T-helper 2 cell treated with Interferon-gamma antibody and Interleukin-4, amounts not matched to agents 100 ng/mL and 5 ng/mL, for 36 hours (primary cell): ENCODE measurements around the gene CBLIF. TPM values are rescaled to one million over a fixed set of nuclear protein-coding genes. Genes with fewer than 3 reads are reported as not detected.
"Not testable (repeated sequence)": the region's sequence is repeated elsewhere in the genome, so short reads cannot be mapped to it uniquely, and the experiment has no call there.

Experiments used
- intact Hi-C: fragments of 100-400 bp; cut with micrococcal nuclease; formaldehyde crosslinking; loops from one replicate; pipeline ENCODE4 v1.15.1; 2023
- total RNA-seq: library from RNA; stranded (reverse); gene quantifications from 2 replicates; pipeline ENCODE4 v1.2.3, GENCODE V29; 2022

The CBLIF gene
- total RNA-seq: not detected in 2 replicates

DNA sequence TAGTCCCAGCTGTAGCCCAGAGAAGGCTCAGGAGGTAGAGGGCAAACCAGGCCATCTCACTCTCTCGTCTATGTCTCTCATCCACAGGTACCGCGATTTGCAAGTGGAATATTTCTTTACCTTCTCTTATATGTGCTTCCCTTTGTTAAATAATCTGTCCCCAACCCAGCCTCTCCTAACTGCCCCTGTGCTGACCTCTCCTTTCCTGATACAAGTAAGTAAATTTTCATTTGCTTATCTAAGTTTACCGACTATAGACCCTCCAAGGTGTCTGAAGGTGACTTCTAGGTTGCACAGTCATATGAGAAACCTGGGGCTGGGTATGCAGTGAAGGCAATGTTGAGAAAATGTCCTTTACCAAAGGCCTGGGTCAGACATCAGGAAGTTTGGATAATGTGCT, at the start of gene CBLIF:
Gene CBLIF, minus strand, starts transcription at position 101 of the 400 bp plus-strand sequence. Its CDS starts 46 bp downstream, at position 55.
- intact Hi-C loops: no loop called here

DNA sequence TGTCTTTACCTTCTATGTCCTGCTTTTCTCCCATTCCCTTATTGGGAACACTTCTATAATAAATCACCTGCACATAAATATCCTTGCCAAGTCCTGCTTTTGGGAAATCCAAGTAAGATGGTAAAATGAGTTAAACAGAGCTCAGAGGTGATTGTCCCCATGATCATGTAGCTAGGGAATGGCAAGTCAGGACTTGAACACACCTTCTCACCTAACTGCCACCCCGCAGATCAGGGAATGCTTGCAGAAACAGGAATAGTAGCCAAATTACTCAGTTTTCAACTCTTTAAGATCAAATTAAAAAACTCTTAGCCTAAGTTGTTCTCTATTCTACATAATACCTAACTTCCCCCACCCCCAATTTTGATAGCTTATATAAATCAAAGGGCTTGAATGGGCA, 49.3 kb upstream of the CBLIF start:
- intact Hi-C loops: no loop called here

DNA sequence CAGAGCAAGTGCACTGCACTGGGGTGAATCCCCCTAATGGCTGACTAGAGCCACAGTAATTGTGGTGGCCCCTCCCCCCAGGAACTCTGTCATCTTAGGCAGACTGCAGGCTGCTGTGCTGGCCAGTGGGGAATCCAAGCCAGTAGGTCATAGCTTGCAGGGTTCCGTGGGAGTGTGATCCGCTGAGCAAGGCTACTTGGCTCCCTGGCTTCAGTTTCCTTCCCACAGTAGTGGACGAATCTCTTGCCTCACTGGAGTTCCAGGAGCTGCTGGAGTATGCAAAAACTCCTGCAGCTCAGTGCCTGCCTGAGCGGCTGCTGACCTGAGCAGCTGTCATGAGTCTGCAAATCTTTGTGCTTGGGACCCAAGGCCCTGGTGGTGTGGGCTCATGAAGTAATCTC, 46.5 kb upstream of the CBLIF start:
- intact Hi-C loops: no loop called here

DNA sequence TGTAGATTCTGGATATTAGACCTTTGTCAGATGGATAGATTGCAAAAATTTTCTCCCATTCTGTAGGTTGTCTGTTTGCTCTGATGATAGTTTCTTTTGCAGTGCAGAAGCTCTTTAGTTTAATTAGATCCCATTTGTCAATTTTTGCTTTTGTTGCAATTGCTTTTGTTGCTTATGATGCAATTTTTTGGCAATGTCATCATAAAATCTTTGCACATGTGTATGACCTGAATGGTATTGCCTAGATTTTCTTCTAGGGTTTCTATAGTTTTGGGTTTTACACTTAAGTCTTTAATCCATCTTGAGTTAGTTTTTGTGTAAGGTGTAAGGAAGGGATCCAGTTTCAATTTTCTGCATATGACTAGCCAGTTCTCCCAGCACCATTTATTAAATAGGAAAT, 41.9 kb upstream of the CBLIF start:
- intact Hi-C loops: not testable (repeated sequence)

DNA sequence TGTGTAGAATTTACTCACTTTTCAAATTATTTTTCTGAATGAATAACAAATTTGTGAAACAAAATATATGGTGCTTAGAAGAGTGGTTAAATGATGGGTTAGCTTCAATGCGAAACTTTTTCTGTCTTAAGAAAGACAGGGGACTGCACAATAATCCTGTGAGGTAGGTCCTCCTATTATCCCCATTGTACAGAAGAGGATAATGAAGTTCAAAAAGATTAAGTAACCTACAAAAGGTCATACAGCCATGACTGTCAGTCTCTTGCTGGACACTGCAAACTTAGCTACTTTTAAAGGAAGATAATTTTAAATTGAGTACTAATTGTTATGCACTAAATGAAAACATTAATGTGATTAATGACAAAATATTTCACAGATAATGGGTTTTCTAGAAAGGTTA, 38.3 kb upstream of the CBLIF start:
- intact Hi-C loops: no loop called here

DNA sequence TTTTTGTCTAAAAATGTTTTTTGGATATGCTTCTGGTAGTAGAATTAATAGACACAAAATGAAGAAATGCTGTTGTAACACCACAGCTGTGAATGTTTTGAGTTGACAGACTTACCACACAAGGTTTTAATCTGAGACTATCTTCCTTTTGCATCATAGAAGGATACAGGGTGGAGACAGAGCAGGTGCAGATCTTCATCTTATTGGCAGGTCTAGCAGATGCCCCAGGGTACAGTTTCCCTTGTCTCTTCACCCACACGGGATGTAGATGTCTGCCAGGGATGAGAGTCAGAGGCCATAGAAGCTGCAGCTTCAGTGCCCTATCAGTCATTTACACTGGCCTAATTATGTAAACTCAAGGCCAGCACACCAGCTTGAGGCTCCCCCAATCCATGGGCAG, 34.3 kb upstream of the CBLIF start:
- intact Hi-C loops: no loop called here

DNA sequence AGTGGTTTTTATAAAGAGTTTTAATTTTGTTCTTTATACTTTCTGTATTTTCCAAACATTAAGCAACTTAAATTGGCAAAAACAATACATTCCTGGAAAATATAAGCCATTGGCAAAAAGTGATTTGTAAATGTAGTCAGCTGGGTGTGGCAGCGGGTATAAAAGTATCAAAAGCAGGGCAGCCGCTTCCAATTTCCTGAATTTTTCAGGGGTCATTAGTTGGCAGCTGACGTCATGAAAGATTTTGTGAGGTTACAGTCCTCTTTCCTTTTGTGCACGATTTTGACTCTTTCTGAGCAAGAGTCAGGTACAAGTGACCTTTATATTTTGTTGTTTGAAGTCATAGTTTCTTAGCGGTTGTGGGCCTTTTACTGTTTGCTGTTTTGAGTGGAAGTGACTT, 33.3 kb upstream of the CBLIF start, which contains the start of gene OOSP3:
Gene OOSP3, plus strand, starts transcription at position 208 of the 400 bp plus-strand sequence. Its CDS starts 27 bp downstream, at position 235.
- intact Hi-C loops: no loop called here

DNA sequence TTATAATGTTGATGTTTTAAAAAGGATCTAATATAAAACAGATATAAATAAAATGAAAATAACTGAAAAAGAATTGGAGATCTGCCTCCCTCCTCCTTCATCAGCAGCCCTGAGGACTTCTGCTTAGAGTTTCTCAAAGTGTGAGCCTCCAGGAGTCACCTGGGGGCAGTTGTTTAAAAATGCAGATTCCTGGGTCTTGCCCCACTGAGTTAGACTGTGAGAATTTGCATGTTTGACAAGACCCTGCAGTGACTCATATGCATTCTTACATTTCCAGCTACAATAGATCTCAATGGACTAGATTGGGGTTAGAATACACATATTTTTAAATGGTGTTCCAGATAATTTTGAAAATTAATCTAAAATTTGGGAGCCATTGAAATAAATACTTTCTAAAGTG, 32.5 kb upstream of the CBLIF start:
- intact Hi-C loops: no loop called here

DNA sequence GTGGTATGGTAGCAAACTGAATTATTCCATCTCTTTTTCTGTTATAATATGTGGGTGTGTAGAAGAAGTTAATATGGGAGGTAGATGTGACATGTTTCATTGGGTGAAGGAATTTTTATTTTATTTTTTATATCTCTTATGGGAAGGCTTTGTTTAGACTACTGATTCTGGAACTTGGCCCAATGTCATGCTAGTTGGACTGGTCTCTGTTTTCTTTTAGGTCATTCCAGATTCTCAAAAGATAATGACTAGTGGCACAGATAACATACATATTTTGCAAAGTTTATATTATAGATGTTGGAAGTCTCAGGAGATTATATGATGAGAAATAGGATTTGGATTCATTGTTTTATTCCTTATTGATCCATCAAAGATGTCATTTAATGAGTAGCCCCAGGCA, 32.0 kb upstream of the CBLIF start:
- intact Hi-C loops: no loop called here

DNA sequence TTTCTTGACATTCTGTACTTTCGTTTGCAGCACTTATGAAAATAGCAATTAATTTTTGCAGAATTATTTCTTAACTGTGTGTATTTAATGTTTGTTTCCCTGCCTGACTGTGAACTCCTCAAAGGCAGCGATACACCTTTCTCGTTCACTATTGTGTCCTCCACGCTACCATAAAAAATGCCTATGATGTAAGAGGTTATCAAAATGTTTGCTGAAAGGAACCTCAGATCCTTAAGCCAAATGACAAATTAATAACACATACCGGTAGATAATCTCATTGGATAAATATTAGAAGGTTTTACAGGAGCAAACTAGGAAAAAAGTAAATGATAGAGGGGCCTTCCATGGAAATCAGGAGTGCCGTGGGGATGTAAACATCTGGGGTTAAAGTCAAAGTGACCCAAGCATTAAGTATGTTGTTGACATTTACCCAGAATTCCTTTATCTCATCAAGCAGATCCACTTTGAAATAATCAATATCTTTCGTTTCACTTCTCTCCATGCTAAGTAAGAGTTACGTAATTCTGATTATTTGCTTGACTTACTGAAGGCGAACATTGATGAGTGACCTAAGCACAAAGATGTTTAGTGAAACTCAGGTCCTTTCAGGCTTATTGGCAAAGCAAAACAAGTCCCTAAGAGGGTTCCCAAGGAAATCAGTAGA, 30.7 kb upstream of the CBLIF start:
- intact Hi-C loops: no loop called here

DNA sequence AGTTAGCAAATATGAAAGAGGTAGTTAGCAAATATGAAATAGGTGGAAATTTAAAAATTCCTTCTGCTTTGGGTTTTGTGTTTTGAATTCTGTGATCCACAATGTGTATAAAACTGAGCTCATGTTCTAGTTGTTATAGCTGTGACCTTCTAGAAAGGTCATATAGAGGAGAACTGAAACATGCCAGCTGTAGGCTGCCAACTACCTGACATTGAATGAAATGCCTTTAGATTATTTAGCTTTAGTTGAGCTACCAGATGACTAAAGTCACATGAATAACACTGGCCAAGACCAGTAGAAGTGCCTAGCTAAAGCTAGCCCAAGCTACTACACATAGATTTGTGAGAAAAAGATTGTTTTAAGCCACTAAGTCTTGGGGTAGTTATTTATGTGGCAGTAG, 26.8 kb upstream of the CBLIF start:
- intact Hi-C loops: no loop called here

DNA sequence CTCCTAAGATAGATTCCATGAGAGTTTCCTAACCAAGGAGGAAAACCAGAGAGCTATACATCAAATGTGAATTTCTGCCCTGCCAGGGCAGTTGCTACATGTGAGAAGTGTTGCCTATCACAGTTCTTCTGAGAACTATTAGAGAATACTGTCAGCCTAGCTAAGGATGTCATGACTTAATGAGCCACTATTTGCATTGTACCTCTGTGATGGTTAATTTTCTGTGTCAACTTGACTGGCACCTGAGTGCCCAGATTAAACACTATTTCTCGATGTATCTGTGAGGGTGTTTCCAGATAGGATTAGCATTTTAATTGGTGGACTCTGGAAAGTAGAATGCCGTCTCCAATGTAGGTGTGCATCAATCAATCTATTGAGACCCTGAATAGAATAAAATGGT, 22.6 kb upstream of the CBLIF start:
- intact Hi-C loops: no loop called here

DNA sequence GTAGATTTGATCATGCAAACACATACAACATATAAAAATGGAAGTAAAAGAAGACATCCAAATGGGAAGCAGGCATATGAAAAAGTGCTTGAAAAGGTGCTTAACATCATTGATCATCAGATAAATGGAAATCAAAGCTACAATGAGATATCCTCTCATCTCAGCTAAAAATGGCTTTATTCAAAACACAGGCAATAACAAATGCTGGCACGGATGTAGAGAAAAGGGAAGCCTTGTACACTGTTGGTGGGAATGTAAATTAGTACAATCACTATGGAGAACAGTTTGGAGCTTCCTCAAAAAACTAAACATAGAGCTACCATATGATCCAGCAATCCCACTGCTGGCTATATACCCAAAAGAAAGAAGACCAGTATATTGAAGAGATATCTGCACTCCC, 21.5 kb upstream of the CBLIF start:
- intact Hi-C loops: no loop called here

DNA sequence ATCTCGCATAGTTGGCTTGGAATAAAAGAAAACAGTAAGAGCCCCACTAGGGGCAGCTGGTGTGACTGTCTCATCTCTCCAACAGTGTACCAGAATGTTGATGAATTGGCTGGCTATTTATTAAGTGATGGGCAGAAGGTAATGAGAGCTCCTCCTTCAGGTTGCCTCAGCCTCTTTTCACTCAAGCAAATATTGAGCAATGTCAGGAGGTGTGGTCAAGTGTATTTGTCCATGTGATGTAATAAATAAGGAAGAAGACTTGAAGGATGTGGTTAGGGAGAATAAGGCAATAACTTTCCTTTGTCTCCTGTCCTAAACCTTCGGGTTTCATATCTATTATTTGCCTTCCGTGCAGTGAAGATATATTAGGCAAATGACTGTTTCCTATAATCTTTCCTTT, 21.1 kb upstream of the CBLIF start, which contains the start of gene TCN1:
Gene TCN1, minus strand, starts transcription at position 91 of the 400 bp plus-strand sequence. Its CDS starts 17 bp downstream, at position 74.
- intact Hi-C loops: no loop called here

DNA sequence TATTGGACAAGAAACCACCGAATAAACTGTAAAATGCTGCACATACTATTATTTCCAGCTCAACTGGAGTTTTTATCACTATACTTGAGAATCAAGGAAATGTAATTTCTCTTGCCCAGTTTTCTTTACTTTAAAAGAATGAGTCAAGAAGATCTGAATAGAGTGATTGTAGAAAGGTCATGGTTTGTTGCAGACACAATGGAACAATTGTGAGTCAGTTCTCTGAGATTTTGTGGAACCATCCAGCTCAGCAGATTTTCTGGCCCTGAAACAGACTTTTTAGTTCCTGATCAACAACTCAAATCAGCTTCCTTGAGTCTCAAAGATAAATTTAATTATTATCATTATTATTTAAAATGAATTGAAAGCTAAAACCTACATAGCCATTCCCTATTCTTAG, 19.7 kb upstream of the CBLIF start:
- intact Hi-C loops: no loop called here

DNA sequence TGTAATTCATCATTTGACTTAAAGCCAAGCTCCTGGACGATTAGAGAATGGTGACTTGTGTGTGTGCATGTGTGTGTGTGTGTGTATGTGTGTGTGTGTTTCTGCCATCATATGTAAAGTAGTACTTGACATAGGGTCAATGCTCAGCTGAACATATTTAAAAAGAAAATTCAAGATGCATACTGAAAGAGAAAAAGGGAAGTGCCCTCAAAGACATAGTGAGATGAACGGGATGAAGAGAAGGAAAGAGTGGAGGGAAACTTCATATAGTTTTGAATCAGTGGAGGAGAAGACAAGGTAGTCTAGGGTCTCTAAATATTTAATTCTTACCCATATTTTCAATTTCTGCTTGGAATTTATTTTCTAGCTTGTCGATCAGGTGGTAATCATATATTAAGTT, 17.0 kb upstream of the CBLIF start:
- intact Hi-C loops: no loop called here

DNA sequence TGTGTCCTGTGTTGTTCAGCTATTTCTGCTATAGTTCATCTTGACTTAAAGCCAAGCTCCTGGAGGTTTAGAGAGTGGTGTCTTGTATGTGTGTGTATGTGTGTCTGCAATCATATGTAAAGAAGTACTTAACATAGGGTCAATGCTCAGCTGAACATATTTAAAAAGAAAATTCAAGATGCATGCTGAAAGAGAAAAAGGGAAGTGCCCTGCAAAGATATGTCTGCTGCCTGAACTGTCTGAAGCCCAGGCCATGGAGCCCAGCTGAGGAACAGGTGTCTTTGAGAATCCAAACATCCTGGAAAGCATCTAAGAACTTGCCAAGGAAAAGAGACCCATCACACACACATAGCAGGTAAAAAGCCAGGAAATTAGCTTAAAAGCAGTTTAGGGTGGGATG, 14.4 kb upstream of the CBLIF start:
- intact Hi-C loops: loop anchor here (5.0 kb wide), 2 partner anchors 47 to 102 kb away; partner anchors contain the start of genes MRPL16 and STX3

DNA sequence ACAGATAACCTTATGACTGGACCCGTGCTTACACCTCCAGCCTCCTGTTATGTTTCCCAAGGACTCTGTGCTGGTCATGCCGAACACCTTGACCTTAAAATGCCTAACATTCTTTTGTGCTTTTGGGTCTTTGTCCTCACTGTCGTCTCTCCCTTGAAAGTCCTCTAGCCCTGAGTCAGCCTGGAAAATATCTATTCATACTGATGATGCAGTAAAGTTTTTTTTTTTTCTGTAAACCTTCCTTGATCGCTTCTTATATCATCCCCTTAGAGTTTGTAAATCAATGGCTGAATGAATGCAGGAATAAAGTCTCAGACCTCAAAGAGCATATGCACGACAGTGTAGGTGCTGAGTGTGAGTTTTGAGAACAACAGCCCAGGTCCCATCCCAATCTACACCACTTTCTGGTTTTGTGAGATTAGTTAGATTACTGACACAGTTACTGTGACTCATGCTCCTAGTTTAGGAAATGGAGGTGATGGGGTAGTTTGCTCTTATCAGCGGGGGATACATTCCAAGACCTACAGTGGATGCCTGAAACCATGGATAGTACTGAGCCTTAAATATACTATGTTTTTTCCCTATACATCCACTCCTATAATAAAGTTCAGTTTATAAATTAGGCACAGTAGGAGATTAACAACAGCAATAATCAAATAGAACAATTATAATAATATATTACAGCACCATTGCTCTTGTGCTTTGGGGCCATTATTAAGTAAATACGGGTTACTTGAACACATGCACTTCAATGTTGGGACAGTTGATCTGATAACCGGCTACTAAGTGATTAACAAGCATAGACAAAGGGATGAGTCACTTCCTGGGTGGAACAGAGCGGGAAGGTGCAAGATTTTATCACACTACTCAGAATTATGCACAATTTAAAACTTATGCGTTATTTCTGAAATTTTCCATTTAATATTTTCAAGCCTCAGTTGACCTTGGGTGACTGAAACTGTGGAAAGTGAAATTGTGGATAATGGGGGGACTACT, 12.4 kb upstream of the CBLIF start:
- intact Hi-C loops: loop anchor here (5.0 kb wide), 2 partner anchors 45 to 100 kb away; partner anchors contain the start of genes MRPL16 and STX3

DNA sequence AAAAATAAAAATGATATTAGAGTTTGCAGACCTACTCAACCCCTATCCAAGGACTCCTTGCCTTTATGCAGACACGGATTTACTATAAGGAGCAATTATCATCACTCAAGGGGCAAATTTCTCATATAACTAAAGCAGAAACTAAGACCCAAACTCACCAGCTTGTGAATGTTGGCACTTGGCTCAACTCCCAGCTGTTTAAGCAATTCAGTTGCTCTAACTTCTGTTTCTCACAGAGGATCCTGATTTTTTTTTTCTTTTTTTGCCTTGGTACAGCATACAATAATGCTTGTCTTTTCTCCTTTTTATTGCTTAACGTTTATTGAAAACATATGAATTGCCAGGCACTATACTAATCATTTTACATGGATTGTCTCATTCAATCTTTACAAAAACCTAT, 9.6 kb upstream of the CBLIF start:
- intact Hi-C loops: loop anchor here (5.0 kb wide), 2 partner anchors 43 to 98 kb away; partner anchors contain the start of genes MRPL16 and STX3

DNA sequence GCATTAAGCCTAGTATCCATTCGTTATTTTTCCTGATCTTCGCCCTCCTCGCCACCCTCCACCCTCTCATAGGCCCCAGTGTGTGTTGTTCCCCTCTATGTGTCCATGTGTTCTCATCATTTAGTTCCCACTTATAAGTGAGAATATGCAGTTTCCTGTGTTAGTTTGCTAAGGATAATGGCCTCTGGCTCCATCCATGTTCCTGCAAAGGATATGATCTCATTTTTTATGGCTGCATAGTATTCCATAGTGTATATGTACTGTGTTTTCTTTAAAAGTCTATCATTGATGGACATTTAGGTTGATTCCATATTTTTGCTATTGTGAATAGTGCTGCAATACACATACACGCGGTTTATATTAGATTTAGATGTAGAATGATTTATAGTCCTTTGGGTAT, 6.1 kb upstream of the CBLIF start:
- intact Hi-C loops: not testable (repeated sequence)

DNA sequence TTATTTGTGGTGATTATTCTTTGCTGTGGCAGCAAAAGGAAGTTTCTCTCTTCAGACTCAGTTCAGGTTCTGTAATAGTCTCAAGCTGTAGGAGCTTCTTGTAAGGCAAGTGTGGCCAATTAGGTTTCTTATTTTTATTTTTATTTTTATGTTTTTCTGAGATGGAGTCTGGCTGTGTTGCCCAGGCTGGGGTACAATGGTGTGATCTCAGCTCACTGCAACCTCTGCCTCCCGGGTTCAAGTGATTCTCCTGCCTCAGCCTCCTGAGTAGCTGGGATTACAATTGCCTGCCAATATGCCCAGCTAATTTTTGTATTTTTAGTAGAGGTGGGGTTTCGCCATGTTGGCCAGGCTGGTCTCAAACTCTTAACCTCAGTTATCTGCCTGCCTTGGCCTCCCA, 4.3 kb upstream of the CBLIF start:
- intact Hi-C loops: not testable (repeated sequence)

DNA sequence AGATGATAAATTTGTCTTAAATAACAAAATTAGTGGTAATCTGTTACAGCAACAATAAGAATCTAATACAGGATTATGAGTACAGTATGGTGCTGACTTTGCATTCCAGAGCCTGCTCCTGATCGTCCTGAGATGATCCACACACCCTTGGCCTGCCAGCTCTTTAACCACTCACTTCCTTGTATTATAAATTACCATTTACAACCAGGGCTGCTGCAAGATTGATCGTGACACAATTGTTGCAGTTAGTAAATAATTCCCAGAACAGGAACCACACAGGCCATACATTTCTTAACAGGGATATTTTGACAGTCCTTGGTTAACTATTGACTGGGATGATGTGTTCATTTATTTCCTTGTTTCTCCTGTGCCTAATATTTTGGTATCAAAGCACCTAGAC, 3.8 kb upstream of the CBLIF start:
- intact Hi-C loops: no loop called here
